Right hindlimb (tissue), 1 donor: ENCODE measurements around the gene TPGS1.

ENCODE experiments used
- DNase-seq: peaks from one replicate; pipeline ENCODE4 v3.0.0-alpha.2; 2018

The TPGS1 gene, protein sequence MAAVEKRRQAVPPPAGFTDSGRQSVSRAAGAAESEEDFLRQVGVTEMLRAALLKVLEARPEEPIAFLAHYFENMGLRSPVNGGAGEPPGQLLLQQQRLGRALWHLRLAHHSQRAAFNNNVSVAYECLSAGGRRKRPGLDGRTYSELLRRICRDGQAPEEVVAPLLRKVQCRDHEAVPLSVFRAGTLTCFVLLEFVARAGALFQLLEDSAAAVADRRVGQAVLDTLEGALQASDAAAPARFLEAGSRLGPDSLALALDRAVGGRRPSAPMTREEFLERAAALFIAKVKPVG

DNA sequence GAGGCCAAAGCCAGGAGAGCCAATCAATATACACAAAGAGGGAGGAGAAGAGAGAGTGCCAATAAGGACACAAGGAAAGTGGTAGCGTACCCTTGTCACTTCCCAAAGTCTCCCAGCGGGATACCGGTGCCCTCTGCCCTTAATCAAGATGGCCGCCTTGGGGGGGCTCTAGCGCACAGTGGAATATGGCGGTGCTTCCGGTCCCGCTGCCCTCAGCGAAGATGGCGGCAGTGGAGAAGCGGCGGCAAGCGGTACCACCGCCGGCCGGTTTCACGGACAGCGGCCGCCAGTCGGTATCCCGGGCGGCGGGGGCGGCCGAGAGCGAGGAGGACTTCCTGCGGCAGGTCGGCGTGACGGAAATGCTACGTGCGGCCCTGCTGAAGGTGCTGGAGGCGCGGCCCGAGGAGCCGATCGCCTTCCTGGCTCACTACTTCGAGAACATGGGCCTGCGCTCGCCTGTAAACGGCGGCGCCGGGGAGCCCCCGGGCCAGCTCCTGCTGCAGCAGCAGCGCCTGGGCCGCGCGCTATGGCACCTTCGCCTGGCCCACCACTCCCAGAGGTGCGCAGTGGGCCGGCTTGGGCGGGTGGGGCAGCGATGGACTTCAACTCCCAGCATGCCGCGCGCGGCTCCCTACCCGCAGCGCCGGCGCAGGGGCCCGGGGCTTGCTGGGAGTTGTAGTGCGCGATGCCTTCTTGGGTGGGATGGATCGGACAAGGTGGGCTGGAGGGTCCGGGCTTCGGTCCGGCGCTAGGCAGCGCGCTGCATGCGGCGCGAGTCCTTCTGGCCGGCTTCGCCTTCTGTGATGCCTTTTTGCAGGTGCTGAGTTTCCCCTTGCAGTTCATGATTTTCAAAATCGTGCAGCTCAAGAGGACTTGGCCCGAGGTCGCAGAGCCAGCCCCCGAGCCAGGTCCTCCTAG lies at the start of gene TPGS1:
Gene TPGS1 (plus strand): TSS at position 212 of the 918 bp plus-strand sequence. CDS start 10 bp downstream, at position 222.
- peak; percentile 85 for DNase-seq

DNA sequence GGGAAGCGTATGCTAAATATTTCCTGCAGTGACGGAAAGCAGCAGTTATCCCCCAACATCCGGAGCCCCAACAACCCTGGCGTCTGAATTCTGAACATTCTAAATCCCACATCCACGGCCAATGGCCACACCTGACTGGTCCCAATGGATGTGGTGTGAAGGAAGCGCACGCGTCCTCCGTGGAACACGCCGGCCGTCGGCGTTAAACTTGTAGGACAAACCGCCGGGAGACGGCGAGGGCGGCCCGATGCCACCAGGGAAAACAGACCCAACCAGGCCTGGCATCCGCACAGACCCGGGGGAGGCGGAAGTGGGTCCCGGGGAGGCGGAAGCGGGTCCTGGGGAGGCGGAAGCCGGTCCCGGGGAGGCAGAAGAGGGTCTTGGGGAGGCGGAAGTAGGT lies 49.7 kb upstream of the TPGS1 start:
- DNase-seq = no peak

DNA sequence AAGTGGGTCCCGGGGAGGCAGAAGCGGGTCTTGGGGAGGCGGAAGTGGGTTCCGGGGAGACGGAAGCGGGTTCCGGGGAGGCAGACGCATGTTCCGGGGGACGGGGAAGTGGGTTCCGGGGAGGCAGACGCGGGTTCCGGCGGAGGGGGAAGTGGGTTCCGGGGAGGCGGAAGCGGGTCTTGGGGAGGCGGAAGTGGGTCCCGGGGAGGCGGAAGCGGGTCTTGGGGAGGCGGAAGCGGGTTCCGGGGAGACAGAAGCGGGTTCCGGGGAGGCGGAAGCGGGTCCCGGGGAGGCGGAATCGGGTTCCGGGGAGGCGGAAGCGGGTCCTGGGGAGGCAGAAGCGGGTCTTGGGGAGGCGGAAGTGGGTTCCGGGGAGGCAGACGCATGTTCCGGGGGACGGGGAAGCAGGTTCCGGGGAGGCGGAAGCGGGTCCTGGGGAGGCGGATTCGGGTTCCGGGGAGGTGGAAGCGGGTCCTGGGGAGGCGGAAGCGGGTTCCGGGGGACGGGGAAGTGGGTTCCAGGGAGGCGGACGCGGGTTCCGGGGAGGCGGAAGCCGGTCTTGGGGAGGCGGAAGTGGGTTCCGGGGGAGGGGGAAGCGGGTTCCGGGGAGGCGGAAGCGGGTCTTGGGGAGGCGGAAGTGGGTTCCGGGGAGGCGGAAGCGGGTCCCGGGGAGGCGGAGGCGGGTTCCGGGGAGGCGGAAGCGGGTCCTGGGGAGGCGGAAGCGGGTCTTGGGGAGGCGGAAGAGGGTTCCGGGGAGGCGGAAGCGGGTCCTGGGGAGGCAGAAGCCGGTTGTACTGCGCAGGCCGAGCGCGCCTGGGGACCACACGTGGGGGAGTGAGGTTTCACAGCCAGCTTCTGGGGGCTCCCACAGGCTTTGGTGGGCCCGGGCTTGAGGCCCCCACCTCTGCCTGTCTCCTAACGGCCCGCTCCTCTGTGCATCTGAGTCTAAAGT lies 48.9 kb upstream of the TPGS1 start:
- DNase-seq = no peak

DNA sequence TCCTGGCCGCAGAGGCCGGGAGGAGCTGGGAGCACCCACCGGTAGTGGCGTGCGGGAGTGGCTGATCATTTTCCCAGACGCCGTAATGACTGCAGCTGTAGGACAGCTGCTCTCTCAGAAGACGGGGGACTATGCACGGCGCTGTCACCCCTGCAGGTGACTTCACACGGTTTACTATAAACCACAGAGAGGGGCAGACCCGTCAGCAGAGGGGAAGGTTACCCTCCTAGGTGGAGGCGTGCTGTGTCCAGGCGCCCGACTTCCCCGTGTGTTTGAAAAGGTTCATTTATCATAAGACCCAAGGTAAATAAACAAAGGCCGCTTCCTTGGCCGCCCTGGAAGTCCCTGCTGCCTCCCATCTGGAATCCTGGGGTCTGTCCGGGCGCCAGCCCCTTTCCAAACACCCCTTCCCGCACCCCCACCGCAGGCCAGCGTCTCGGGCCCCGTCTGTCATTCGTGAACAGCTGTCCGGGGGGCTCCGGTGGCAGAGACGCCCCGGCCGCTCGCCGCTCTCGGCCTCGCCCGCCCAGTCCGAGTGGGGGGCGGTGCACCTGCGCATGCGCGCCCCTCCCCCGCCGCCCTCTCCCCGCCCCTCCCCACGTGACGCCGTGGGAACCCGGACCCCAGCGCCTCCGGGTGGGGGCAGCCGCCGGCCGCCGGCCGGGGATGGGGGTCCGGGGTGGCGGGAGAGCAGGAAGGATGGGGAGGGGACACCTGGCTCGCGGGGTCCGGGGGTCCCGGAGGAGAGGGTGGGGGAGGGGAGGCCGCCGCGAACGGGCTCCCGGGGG lies 47.4 kb upstream of the TPGS1 start:
- peak; percentile 86 for DNase-seq

DNA sequence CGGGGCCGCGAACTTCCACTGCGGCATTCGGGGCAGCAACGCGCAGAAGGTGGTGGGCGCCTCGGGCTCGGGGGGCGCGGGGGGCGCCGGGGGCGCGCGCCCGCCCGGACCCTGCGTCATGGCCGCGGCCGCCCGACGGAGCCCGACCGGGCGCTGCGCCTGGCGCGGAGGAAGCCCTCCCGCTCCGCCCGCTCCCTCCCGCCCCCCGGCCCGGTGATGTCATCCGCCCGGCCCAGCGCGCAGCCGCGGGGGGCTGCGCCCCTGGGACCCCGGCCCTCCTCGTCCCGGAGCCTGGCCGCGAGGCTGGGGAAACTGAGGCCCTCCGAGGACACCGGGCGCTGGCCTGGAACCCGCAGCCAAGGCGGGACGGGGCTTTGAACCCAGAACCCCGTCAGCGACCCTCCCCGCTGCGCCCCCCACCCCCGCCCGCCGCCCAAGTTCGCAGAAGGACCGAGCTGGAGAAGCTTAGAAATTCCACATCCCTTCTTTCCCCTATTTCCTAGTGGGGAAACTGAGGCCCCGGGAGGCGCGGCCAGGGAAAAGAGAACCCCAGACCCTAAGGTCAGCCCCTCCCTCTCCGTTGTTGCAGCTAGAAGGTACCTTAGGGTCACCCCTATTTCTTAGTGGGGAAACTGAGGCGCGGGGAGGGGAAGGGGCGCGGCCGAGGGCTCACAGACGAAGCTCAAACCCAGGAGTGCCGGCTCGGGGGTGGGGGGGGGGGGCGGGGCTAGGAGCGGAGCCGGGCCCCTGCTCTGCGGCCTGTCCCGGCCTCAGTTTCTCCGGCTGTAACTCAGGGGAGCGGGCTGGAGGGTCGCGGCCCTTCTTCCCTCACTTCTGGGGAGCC lies 46.2 kb upstream of the TPGS1 start, which contains the start of gene SHC2:
Gene SHC2 (minus strand): TSS at position 157 of the 844 bp plus-strand sequence. CDS start 37 bp downstream, at position 120.
- peak; percentile 66 for DNase-seq

DNA sequence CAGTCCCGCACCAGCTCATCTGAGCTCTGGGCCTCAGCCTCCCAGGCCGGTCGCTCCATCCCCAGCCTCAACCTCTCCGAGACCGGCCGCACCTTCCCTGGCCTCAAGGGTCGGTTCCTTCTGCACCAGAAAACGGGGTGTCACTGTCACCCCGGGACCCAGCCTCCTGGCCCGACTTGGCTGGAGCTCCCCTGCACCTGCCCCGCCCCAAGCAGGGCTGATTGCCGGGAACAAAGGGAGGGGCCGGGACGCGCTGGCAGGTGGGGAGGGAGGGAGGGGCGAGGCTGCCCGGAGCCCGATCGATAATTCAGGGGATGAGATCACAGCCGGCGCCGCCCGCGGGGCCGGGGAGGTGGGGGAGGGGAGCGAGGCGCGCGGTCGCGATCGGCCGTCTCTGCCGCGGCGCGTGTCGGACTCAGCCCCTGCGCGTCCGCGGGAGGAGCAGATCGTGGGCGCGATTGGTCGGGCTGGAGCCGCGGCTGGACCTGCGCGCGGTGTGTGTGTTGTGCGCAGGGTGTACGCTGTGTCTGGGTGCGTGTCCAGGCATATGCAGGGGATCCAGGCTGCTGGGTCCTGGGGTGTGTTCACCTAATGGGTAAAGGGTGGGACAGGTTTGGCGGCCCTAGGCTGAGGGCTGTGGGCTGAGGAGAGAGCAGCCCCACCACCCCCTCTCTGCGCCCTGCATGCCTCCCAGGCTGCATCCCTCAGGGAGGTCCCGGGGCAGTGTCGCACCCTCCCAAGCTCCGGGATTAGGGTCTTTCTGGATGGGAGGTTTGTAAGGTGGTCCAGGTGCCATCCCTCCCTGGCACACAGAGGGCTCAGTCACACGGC lies 45.4 kb upstream of the TPGS1 start:
- DNase-seq = no peak

DNA sequence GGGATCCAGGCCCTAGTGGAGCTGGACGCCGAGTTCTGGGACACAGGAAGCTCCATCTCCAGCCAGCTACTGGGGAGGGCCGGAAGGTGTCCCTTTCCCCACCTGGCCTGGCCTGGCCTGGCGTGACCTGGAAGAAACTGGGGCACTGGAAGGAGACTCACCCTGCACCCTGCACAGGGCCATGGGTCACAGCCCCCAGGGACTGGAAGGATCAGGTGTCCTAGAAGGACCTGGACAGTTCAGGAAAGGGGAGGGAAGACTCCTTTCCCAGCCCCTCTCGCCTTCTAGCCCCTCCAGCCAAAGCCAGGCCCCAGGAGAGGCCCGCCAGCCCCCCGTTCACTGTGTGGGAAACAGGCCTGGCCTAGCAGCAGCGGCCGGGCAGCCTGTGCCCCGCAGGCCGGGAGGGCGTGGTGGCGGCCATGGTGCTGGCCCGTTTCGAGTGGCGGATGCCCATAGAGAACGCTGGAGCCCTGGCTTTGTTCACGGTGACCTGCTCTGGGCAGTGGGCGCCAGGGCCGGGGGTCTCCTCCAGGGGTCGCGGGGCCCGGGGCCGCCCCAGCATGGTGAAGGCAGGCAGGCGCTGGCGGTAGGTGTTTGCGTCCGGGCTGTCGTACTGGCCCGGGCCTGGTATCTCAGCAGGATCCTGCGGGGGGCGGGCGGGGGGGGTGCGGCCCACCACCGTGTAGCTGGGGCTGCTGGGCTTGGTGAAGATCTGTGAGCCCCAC lies 43.7 kb upstream of the TPGS1 start:
- no peak for DNase-seq

DNA sequence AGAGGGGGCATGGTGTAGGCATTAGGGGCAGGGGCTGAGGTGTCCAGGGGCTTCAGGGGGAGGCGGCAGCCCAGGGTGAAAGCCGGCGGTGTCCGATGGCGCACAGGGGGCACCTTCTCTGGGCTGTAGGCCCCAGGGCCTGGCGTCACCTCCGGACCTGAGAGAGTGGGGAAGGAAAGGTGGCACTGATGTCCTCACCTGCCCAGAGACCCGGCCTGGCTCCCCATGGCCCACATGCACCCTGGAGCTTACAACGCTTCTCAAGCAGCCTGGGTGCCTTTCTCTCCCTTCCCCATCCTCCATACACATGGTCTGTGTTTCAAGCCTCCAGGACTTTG lies 43.1 kb upstream of the TPGS1 start:
- DNase-seq = no peak

DNA sequence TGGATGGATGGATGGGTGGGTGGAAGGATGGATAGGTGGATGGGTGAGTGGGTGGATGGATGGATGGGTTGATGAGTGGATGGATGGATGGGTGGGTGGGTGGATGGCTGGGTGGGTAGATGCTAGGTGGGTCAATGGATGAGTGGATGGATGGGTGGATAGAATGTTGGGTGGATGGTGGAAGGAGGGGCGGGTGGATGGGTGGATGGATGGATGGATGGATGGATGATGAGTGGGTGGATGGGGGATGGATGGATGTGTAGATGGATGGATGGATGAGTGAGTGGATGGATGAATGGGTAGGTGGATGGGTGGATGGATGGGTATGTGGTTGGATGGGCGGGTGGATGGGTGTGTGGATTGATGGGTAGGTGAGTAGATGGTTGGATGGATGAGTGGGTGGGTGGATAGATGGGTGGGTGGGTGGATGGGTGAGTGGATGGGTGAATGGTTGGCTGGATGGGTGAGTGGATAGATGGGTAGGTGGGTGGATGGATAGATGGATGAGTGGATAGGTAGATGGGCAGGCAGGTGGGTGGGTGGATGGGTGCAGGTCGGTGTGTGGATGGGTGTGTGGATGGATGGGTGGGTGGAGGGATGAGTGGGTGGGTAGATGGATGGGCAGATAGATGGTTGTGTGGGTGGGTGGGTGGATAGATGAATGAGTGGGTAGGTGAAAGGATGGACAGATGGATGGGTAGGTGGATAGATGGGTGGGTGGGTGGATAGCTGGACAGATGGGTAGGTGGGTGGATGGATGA lies 42.1 kb upstream of the TPGS1 start:
- DNase-seq = no peak

DNA sequence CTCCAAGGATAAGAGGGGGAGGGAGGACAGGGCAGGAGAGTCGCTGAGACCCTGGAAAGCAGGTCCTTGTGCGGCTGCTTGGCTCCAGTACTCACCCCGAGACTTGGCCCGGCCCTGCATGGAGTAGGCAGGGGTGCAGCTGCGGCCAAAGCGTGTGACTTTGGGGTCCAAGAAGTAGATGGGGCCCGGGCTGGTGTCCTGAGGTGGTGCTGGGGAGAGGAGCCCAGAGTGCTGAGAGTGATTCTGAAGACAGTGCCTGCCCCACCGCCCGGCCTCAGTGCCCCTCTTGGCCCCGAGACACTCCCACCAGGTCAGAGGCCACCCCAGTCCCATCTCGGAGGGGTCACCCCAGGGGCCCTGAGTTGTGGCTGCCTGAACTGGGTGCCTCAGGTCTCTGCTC lies 39.7 kb upstream of the TPGS1 start:
- no peak for DNase-seq

DNA sequence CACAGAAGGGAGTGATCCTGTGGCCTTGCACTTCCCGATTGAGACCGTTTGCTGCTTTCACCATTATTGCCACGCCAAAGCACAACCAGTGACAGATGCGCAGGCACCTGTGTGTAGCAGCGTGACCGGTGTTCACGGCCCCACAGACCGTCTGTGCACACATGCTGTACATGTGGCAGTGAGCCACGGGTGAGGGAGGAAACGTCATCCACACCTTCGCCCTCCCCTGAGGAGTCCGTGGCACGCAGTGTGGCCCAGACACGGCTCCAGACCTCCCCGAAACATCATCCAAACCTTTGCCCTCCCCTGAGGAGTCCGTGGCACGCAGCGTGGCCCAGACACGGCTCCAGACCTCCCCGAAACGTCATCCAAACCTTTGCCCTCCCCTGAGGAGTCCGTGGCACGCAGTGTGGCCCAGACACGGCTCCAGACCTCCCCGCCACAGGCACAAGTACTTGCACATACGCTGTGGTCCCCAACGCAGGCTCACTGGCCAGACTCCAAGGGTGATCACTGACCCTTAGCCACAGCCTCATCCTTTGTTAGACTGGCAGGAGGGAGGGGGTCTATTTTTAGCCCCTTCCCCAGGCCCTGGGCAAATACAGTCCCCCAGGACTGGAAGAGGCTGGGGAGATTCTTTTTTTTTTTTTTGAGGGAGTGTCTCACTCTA lies 38.6 kb upstream of the TPGS1 start:
- no peak for DNase-seq

DNA sequence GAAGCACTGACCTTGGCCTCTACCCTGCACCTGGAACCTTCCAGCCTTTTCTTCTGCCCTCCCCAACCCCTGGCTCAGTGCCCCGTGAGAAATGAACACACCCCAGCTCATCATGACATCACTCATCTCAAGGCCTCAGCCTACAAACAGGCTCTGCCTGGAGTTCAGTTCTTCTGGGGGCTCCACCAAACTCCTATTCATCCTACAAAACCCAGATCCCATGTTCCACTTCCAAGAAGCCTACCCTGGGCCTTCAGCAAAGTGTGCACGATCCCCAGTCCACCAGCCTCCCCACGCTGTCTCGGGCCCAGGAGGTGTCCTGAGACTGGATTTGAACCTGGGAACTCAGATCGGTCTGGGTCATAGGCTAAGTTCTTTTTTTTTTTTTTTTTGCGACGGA lies 37.5 kb upstream of the TPGS1 start:
- no peak for DNase-seq

DNA sequence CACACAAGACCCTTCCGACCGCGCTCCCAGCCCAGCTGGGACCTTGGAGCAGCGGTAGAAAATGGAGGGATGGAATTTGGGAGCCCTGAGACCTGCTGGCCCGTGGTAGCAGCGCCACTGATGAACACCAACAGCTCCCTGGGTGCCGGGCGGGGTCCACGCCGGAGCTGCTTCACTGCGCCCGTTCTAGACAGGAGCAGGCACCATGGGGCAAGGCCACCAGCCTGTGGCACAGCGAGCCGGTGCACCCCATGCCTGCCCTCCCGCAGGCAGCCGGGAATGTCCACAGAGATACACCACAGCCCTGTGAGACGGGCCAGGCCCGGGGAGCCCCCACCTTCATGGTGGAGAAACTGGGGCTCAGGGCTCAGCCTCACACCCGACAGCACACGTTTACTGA lies 36.6 kb upstream of the TPGS1 start:
- DNase-seq = no peak

DNA sequence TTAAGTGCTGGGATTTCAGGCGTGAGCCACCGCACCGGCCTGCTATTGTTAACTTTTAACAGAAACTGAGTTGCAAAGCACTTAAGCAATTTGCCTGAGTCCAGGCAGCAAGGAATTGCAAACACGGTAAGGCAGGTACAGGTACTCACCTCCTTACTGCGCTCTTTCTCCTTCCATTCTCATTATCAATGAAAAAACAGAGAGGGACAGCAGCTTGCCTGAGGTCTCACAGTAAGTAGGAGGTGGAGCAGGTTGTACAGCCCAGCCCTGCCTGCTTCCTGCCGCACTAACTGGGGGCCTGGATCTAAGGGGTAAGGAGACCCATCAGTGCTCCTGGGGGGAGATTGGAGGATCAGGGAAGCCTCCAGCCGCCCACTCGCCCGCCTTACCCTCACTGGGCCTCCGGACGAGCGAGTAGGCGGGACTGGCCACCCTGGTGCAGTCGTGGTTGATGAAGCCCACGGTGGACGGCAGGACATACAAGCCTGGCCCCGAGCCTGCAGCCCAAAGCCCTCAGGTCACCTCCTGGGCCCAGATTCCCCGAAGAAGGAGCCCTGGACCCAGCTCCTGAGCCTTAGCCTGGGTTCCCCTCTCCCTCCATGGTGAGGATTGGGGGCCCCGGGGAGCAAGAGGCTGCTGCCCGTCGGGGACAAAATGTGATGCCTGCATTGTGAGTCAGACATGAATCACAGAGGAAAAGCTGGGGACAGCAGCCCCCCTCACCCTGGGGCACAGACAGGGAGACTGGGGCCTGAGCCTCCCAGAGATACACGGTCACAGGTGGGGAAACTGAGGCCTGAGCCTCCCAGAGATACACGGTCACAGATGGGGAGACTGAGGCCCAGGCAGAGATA lies 35.1 kb upstream of the TPGS1 start:
- no peak for DNase-seq

DNA sequence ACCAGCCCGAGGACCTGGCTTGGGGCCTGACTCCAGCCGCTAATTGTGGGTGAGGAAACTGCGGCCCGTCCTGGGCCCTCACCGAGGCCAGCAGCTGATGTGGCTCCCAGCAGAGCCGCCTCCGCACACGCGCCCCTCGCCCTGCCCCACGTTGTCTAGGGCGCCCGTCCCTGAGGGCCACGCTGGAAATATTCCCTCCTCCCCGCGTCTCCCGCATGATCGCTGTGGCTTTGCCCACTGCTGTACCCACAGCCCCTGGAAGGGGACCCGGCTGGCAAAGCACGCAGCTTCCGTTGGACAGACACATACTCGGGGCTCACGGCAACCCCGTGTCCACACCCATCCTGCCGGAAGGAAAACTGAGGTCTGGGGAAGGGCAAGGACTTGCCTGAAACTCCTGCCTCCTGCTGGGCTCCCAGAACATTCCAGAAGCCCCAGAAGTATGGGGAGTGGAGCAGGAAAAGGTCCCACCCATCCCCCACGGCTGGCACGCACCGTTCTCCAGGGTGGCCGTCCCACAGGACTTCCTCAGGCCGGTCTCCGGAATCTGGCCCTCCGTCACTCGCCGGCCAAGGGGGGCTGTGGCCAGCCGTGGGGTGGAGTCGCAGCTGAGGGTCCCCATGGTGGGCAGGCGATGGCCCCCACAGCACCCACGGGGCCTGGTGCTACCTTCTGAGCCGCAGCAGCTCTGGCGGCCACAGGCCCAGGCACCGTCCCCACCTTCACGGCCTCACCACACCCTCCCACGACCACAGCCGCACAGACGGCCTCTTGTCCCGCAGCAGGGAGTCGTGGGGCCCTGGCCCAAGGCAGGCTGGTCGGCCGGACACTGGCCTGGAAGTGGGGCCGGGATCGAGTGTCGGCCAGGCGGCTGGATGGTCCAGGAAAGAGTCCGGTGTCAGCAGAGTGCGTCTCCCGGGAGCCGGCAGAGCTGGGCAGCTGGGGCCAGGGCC lies 32.9 kb upstream of the TPGS1 start:
- DNase-seq = peak; percentile 33

DNA sequence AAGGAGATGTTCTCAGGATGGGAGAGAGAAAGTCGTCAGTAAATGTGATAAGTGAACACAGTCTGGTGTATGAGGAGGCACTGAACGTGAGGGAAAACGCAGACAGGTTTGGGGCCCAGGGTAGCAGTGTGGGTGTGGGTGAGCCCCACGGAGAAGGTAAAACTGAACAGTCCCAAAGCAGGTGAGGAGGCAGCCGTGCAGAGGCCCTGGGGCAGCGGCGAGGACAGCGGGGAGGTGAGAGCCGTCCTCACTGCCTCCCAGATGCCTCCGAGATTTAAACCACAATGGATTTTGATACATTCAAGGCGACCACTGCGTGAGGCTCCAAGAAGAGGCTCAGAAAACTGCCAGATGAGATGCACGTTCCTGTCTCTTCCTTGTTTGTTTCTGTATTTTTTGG lies 31.9 kb upstream of the TPGS1 start:
- no peak for DNase-seq
